Right atrium auricular region (tissue), 2 donors: Measurements from ENCODE around the gene ZFP91. TPM values are rescaled to one million over a fixed set of nuclear protein-coding genes. Genes with fewer than 3 reads are reported as not detected.

Experiments
- DNase-seq: peaks from one replicate; pipeline ENCODE4 v3.0.0-alpha.2; 2019; ENCODE audit warnings: low spot score
- H3K27ac ChIP-seq, 2 donors: fragments of 200-600 bp; sonication (generic); 1 replicate in 1 of 2; 2 replicates in 1 of 2; pipeline ENCODE4 v1.5.1; 2016 to 2019
- H3K27me3 ChIP-seq, 2 donors: fragments of 200-600 bp; sonication (generic); one replicate each; pipeline versions ENCODE4 v1.5.1 to v1.6.0; 2017 to 2019
- H3K36me3 ChIP-seq: fragments of 200-600 bp; sonication (generic); one replicate; pipeline ENCODE4 v1.5.1; 2016
- H3K4me1 ChIP-seq, 2 donors: fragments of 200-600 bp; sonication (generic); one replicate each; pipeline versions ENCODE4 v1.5.1 to v1.6.0; 2017 to 2019
- H3K4me3 ChIP-seq, 2 donors: fragments of 200-600 bp; sonication (generic); 1 replicate in 1 of 2; 2 replicates in 1 of 2; pipeline ENCODE4 v1.5.1; 2017 to 2019; ENCODE audit warnings: mild to moderate bottlenecking in 1 of 2, moderate library complexity in 1 of 2
- H3K9me3 ChIP-seq, 2 donors: fragments of 200-600 bp; sonication (generic); one replicate each; pipeline ENCODE4 v1.5.1; 2019
- CTCF ChIP-seq, 2 donors: fragments of 200-600 bp; sonication (generic); IDR thresholded peaks; one replicate each; pipeline ENCODE4 v1.5.1; 2019; ENCODE audit warnings: antibody characterized with exemption in 2 of 2
- total RNA-seq, 2 donors: library from RNA; depleted of rRNA; stranded (reverse); fragments of >200 nt; gene quantifications; one replicate each; pipeline ENCODE4 v1.1.0, GENCODE V29; 2016

ZFP91 gene
- total RNA-seq, 2 donors from 2014 or later, result 50.5 to 52.4 TPM

DNA sequence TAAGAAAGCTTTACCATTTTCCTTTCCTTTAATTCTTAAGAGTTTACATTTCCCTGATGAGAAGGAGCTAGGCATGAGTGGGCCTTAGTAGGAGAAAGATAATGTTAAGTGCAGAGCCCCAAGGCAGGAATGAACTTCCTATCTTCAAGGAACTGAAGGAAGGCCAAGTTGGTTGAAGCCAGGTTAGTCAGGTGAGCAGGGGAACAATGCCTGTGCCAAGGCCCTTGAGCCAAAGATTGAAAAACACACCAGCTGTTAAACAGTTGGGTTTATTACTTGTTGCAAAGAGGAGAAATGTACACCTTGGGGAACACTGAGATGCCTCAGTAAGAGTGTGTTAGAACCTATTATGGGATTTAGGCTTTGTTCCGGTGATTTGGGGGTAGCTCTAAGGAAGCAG, 53.6 kb downstream of the ZFP91 start:
- Histone ChIP-seq H3K4me3 (no peak overlapping the region), H3K4me1 (peaks cover 0 to 9% of the 10 kb centered on the region in 2 donors), H3K36me3 (no peaks in the 10 kb centered on the region), H3K27ac (no peak overlapping the region), H3K27me3 (no peaks in the 10 kb centered on the region), H3K9me3 (no peaks in the 10 kb centered on the region)
- no peak for TF ChIP-seq CTCF (IDR thresholded peaks at IDR 0.05)
- DNase-seq, result no peak

DNA sequence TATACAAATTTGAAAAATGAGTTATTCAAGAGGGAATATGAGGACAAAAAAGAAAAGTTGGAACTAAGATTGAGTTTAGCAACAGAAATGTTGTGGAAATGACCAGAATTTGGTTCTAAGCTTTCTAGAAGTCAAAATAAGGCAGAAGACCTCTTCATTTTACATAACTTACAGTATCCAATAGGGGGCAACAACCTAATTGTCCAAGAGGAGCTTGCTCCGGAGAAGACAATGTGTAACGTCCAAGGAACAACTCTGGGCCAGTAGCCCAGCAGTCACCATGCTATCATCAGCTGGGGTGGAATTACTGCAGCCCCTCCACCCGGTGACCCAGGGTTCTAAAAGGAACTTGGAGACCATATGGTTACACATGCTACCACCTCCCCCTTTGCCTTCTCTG, 57.7 kb downstream of the ZFP91 start:
- H3K9me3 ChIP-seq, result no peaks in the 10 kb centered on the region
- TF ChIP-seq CTCF (IDR thresholded peaks at IDR 0.05), result no peak
- H3K27ac ChIP-seq, result no peak overlapping the region
- no peaks in the 10 kb centered on the region for H3K27me3 ChIP-seq
- no peaks in the 10 kb centered on the region for H3K4me1 ChIP-seq
- no peaks in the 10 kb centered on the region for H3K36me3 ChIP-seq
- H3K4me3 ChIP-seq, result no peak overlapping the region
- DNase-seq, result no peak

- Histone ChIP-seq H3K27ac (no peak overlapping the region), H3K4me1 (no peaks in the 10 kb centered on the region), H3K36me3 (no peaks in the 10 kb centered on the region), H3K9me3 (no peaks in the 10 kb centered on the region), H3K4me3 (no peak overlapping the region), H3K27me3 (no peaks in the 10 kb centered on the region)
- DNase-seq, result no peak
- no peak for TF ChIP-seq CTCF (IDR thresholded peaks at IDR 0.05)
These were observed 58.5 kb downstream of the ZFP91 start for GRCh38 chr11:58637371-58637770.

DNA sequence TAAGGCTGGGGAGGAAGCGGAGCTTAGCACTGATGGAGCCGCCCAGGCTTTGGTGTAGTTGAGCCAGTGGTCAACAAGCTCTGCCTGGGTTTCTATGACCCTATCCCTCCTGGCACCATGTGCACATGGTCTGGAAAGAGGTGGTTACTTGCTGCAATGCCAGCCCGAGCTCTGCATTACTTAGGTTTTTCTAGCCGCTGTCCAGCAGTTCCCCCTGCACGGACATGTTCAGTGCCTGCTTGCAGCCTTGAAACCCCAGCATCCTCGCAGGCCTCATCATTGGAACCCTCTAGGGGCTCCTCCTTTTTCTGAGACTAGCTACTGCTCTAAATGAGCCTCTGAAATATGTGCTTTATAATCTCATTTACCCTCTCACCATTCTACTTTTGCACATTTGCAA, 60.2 kb downstream of the ZFP91 start:
- H3K27ac ChIP-seq, result no peak overlapping the region
- no peak for TF ChIP-seq CTCF (IDR thresholded peaks at IDR 0.05)
- no peak for DNase-seq
- no peaks in the 10 kb centered on the region for H3K4me1 ChIP-seq
- no peaks in the 10 kb centered on the region for H3K27me3 ChIP-seq
- no peak overlapping the region for H3K4me3 ChIP-seq
- no peaks in the 10 kb centered on the region for H3K36me3 ChIP-seq
- H3K9me3 ChIP-seq, result no peaks in the 10 kb centered on the region

GRCh38 chr11:58639669-58640068, 60.8 kb downstream of the ZFP91 start:
- H3K4me3 ChIP-seq, result no peak overlapping the region
- H3K9me3 ChIP-seq, result no peaks in the 10 kb centered on the region
- DNase-seq, result no peak
- no peaks in the 10 kb centered on the region for H3K36me3 ChIP-seq
- H3K4me1 ChIP-seq, result no peaks in the 10 kb centered on the region
- H3K27me3 ChIP-seq, result no peaks in the 10 kb centered on the region
- no peak for TF ChIP-seq CTCF (IDR thresholded peaks at IDR 0.05)
- no peak overlapping the region for H3K27ac ChIP-seq

DNA sequence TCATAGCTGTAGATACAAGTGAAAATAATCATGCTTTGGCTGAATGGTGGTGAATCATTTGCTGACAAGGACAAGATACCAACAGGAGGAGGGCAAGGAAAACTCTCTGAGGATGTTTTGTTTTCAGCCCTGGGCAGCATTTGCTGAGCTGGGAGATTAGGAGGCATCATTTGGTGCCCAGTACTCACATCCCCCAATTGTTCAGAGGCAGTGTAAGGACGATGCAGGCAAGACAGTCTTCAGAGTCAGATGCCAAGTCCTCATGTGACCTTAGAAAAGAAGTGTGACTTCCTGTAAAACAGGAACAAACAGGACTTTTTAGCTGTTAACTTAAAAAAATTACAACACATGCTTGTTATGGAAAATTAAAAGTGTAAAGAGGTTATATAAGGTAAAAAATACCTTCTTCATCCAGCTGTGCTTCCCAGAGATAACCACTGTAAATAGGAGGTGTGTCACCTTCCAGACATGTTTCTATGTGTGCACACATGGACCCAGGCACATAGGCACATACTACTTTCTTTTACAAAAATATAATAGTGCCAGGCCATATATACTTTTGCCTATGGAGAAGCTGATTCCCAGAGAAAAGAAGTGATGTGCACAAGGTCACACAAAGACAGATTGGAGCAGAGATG, 61.6 kb downstream of the ZFP91 start:
- no peak for TF ChIP-seq CTCF (IDR thresholded peaks at IDR 0.05)
- no peaks in the 10 kb centered on the region for H3K27me3 ChIP-seq
- no peak overlapping the region for H3K4me3 ChIP-seq
- DNase-seq, result no peak
- no peaks in the 10 kb centered on the region for H3K36me3 ChIP-seq
- no peaks in the 10 kb centered on the region for H3K9me3 ChIP-seq
- no peaks in the 10 kb centered on the region for H3K4me1 ChIP-seq
- H3K27ac ChIP-seq, result no peak overlapping the region
